DOHH2 (cell line): ENCODE results near the gene MADD.

Source experiments
- H3F3A ChIP-seq: fragments of 200-600 bp; sonication (generic), shearing (Covaris generic); 2 replicates; pipeline ENCODE4 v1.6.0; 2016; ENCODE audit warnings: antibody characterized with exemption, mild to moderate bottlenecking; ENCODE audit not compliant: control insufficient read depth, insufficient read depth
- H3K27ac ChIP-seq: fragments of 200-600 bp; sonication (generic); 2 replicates; pipeline ENCODE4 v1.5.1; 2014; ENCODE audit warnings: low read depth, mild to moderate bottlenecking, low read length, moderate library complexity
- H3K27me3 ChIP-seq: fragments of 200-600 bp; sonication (generic); 2 replicates; pipeline ENCODE4 v1.6.1; 2014; ENCODE audit warnings: mild to moderate bottlenecking, low read length, mixed read lengths; ENCODE audit not compliant: control insufficient read depth
- H3K36me3 ChIP-seq: fragments of 200-600 bp; sonication (generic); 2 replicates; pipeline ENCODE4 v1.6.1; 2014; ENCODE audit warnings: mild to moderate bottlenecking, low read length, moderate library complexity, mixed read lengths; ENCODE audit not compliant: control insufficient read depth
- H3K4me1 ChIP-seq: fragments of 200-600 bp; sonication (generic); 2 replicates; pipeline ENCODE4 v1.6.1; 2014; ENCODE audit warnings: mild to moderate bottlenecking, low read length, mixed read lengths; ENCODE audit not compliant: control insufficient read depth
- H3K4me2 ChIP-seq: fragments of 200-600 bp; sonication (generic); 2 replicates; pipeline ENCODE4 v1.6.0; 2014; ENCODE audit warnings: mild to moderate bottlenecking, low read length, moderate library complexity
- H3K4me3 ChIP-seq: fragments of 200-600 bp; sonication (generic); 2 replicates; pipeline ENCODE4 v1.5.1; 2014; ENCODE audit warnings: mild to moderate bottlenecking, low read length, mixed read lengths
- H3K79me2 ChIP-seq: fragments of 200-600 bp; sonication (generic); 2 replicates; pipeline ENCODE4 v1.6.1; 2014; ENCODE audit warnings: mild to moderate bottlenecking, low read length, mixed read lengths; ENCODE audit not compliant: control insufficient read depth
- H3K9me2 ChIP-seq: fragments of 200-600 bp; sonication (generic); replicated peaks from 2 replicates; pipeline ENCODE4 v1.6.1; 2014; ENCODE audit warnings: mild to moderate bottlenecking, low read length, mixed read lengths; ENCODE audit not compliant: control insufficient read depth
- H3K9me3 ChIP-seq: fragments of 200-600 bp; sonication (generic); 2 replicates; pipeline ENCODE4 v1.6.1; 2014; ENCODE audit warnings: antibody characterized with exemption, low read length, mixed read lengths; ENCODE audit not compliant: control insufficient read depth, insufficient read depth
- H4K20me1 ChIP-seq: fragments of 200-600 bp; sonication (generic); 2 replicates; pipeline ENCODE4 v1.6.0; 2014; ENCODE audit warnings: low read depth, mild to moderate bottlenecking, antibody characterized with exemption, low read length, moderate library complexity; ENCODE audit not compliant: control insufficient read depth, insufficient read depth
- EZH2phosphoT487 ChIP-seq: fragments of 200-600 bp; sonication (generic); IDR thresholded peaks from 2 replicates; pipeline ENCODE4 v1.6.1; 2017; ENCODE audit warnings: borderline replicate concordance, mild to moderate bottlenecking, antibody characterized with exemption, low read length, moderate library complexity, mixed read lengths
- TF ChIP-seq, protein P1 (sequence below): fragments of 200-600 bp; sonication (generic); IDR thresholded peaks from one replicate; pipeline ENCODE4 v1.5.1; 2014; ENCODE audit warnings: antibody characterized with exemption, mild to moderate bottlenecking, low read depth, low read length; ENCODE audit not compliant: poor library complexity, severe bottlenecking

Gene MADD

DNA sequence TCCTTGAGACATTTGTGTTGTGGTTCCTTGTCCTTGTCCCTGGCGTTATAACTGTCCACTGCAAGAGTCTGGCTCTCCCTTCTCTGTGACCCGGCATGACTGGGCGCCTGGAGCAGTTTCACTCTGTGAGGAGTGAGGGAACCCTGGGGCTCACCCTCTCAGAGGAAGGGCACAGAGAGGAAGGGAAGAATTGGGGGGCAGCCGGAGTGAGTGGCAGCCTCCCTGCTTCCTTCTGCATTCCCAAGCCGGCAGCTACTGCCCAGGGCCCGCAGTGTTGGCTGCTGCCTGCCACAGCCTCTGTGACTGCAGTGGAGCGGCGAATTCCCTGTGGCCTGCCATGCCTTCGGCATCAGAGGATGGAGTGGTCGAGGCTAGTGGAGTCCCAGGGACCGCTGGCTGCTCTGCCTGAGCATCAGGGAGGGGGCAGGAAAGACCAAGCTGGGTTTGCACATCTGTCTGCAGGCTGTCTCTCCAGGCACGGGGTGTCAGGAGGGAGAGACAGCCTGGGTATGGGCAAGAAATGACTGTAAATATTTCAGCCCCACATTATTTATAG is 59.6 kb downstream of the MADD start:
- TF ChIP-seq EZH2phosphoT487, result no peak
- TF ChIP-seq, protein P1, sequence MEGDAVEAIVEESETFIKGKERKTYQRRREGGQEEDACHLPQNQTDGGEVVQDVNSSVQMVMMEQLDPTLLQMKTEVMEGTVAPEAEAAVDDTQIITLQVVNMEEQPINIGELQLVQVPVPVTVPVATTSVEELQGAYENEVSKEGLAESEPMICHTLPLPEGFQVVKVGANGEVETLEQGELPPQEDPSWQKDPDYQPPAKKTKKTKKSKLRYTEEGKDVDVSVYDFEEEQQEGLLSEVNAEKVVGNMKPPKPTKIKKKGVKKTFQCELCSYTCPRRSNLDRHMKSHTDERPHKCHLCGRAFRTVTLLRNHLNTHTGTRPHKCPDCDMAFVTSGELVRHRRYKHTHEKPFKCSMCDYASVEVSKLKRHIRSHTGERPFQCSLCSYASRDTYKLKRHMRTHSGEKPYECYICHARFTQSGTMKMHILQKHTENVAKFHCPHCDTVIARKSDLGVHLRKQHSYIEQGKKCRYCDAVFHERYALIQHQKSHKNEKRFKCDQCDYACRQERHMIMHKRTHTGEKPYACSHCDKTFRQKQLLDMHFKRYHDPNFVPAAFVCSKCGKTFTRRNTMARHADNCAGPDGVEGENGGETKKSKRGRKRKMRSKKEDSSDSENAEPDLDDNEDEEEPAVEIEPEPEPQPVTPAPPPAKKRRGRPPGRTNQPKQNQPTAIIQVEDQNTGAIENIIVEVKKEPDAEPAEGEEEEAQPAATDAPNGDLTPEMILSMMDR, result no peak
- Histone ChIP-seq H3K9me3 (no peaks in the 10 kb centered on the region), H3K4me1 (no peaks in the 10 kb centered on the region), H4K20me1 (no peaks in the 10 kb centered on the region), H3K79me2 (no peaks in the 10 kb centered on the region), H3K4me3 (no peak overlapping the region), H3K27ac (no peak overlapping the region), H3K36me3 (peaks cover 22% of the 10 kb centered on the region), H3K4me2 (no peak overlapping the region), H3K9me2 (no peaks in the 10 kb centered on the region), H3K27me3 (no peaks in the 10 kb centered on the region), H3F3A (no peaks in the 10 kb centered on the region)

DNA sequence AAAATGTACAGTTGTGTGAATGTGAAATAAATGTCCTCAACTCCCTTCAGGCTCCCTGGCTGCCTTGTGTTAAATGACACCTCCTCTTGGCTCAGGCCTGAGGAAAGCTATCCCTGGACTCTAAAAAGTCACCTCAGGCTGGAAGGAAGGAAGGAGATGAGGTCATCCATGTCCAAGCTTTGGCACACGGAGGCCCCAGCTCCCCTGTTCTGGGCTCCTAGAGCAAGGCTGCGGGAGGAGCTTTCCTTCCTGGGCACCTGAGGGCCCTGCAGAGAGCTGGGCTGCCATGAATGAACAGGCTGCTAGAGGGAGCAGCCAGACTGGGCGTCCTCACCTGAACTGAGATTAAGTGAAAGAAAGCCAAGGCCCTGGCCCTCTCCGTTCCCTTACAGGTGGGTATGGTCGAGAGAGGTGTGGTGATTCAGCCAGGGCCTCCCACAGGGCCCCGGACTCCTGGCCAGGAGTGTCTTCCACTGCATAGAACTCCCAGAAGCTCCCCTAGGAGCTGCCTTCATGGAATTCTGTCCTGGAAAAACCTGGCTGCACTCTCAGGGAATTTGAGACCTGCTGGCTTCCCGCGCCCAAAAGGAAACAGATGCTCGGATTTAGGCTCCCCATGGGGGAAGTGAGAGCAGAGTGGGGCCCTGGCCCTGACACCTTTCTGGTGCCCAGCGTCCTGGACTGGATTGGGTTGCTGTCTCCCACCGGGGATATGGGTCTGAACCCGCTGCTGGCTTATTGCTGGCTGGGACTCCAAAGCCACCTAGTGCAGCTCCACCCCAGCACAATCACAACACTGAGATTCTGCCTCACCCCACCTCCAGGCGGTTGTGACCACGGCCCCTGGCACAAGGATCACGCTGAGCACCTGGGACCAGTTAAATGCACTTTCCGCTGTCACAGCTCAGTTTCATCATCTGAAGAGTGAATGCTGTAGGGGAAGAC is 60.3 kb downstream of the MADD start:
- Histone ChIP-seq H3K9me2 (no peaks in the 10 kb centered on the region), H3K27me3 (no peaks in the 10 kb centered on the region), H3K79me2 (no peaks in the 10 kb centered on the region), H3K9me3 (no peaks in the 10 kb centered on the region), H3K4me1 (no peaks in the 10 kb centered on the region), H3K4me2 (no peak overlapping the region), H3K36me3 (peaks cover 22% of the 10 kb centered on the region), H3K4me3 (no peak overlapping the region), H3F3A (no peaks in the 10 kb centered on the region), H4K20me1 (no peaks in the 10 kb centered on the region), H3K27ac (no peak overlapping the region)
- no peak for TF ChIP-seq EZH2phosphoT487
- TF ChIP-seq, protein P1, result no peak

DNA sequence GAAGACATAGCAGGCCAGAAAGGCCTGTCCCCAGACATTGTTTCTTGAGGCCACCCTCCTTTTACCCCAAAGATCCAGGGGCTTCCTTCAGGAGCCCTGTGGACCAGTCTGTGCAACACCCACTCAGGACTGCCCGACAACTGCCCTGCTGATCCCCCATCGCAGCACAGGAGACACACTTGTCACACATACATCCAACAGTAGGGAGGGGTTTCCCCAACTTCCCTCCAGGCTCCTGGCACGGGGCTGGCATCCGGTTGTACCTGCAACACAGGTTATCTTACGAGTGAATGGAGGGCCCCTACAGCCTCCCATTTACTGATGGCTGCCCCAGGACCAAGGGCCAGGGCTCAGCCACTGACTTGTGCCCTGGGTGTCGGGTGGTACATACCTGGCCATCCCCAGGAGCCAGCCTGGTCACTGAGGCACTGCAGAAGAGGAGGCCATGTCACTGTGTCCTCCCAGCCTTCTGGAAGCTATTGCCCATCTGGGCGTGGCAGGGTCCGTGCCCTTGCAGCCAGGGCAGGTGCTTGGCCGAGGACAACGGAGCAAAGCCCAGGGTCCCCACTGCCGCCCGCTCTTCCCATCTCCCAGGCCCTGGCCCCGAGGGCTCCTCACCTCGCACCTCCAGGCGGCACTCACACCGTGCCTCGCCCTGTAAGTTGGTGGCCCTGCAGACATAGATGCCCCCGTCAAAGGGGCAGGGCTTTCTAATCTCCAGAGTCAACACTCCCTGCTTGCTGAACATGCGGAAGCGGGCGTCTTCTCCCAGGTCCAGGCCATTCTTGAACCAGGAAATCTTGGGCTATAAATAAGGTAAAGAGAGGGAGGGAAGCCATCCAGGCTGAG is 61.7 kb downstream of the MADD start:
- no peaks in the 10 kb centered on the region for H3K79me2 ChIP-seq
- TF ChIP-seq, protein P1, result no peak
- no peak for TF ChIP-seq EZH2phosphoT487
- no peaks in the 10 kb centered on the region for H3F3A ChIP-seq
- no peaks in the 10 kb centered on the region for H4K20me1 ChIP-seq
- peaks cover 19% of the 10 kb centered on the region for H3K36me3 ChIP-seq
- no peaks in the 10 kb centered on the region for H3K4me1 ChIP-seq
- H3K4me2 ChIP-seq, result no peak overlapping the region
- no peaks in the 10 kb centered on the region for H3K9me2 ChIP-seq
- H3K4me3 ChIP-seq, result no peak overlapping the region
- H3K9me3 ChIP-seq, result no peaks in the 10 kb centered on the region
- no peak overlapping the region for H3K27ac ChIP-seq
- no peaks in the 10 kb centered on the region for H3K27me3 ChIP-seq
